Transverse colon (tissue), 4 donors: ENCODE data around the gene NOPCHAP1. TPM values are rescaled to one million over a fixed set of nuclear protein-coding genes. Genes with fewer than 3 reads are reported as not detected.

Experiments used
- DNase-seq: peaks from one replicate; pipeline ENCODE4 v3.0.0-alpha.2; 2019
- H3K27ac ChIP-seq, 4 donors: fragments of 200-600 bp; sonication (generic); 2 replicates each; pipeline ENCODE4 v1.5.1; 2016 to 2018; ENCODE audit warnings: inconsistent platforms in 4 of 4
- H3K27me3 ChIP-seq: fragments of 200-600 bp; sonication (generic); 2 replicates; pipeline ENCODE4 v1.5.1; 2017; ENCODE audit warnings: inconsistent platforms
- H3K36me3 ChIP-seq, 4 donors: fragments of 200-600 bp; sonication (generic); 2 replicates each; pipeline ENCODE4 v1.5.1; 2017 to 2019; ENCODE audit warnings: inconsistent platforms in 4 of 4
- H3K4me1 ChIP-seq, 4 donors: fragments of 200-600 bp; sonication (generic); 2 replicates each; pipeline ENCODE4 v1.5.1; 2017 to 2020; ENCODE audit warnings: inconsistent platforms in 4 of 4
- H3K4me3 ChIP-seq, 4 donors: fragments of 200-600 bp; sonication (generic); 1 replicate in 1 of 4; 2 replicates in 3 of 4; pipeline versions ENCODE4 v1.5.1 to v1.6.1; 2017 to 2019; ENCODE audit warnings: inconsistent platforms in 4 of 4
- H3K9me3 ChIP-seq, 2 donors: fragments of 200-600 bp; sonication (generic); 2 replicates each; pipeline ENCODE4 v1.5.1; 2017 to 2019; ENCODE audit warnings: inconsistent platforms in 2 of 2
- EP300 ChIP-seq: sonication (generic); formaldehyde crosslinking; IDR thresholded peaks from one replicate; pipeline ENCODE4 v1.6.1; 2017; ENCODE audit warnings: antibody characterized with exemption, low read depth
- POLR2A ChIP-seq: fragments of 450-650 bp; IDR thresholded peaks from one replicate; pipeline ENCODE4 v1.6.1; 2016; ENCODE audit warnings: antibody characterized with exemption, mild to moderate bottlenecking, moderate library complexity
- POLR2AphosphoS5 ChIP-seq, 3 donors: sonication (generic); formaldehyde crosslinking; IDR thresholded peaks; one replicate each; pipeline ENCODE4 v1.6.1; 2016; ENCODE audit warnings: antibody characterized with exemption in 3 of 3
- WGBS, 2 donors: methylation state at CpG; one replicate each; pipeline ENCODE4 v1.1.5; 2018; ENCODE audit warnings: low coverage in 1 of 2; 5-methylcytosine and 5-hydroxymethylcytosine counted together
- in situ Hi-C, 4 donors: fragments of 200-750 bp; cut with MboI; loops; one replicate each; pipeline versions ENCODE4 v1.15.0 to v1.15.1; 2017; ENCODE audit warnings: low sequenced_read_pairs in 3 of 4, low pct_ligation_motif_present in 1 of 4, low pct_unique_long_range_greater_than_20kb in 1 of 4
- intact Hi-C: fragments of 100-400 bp; cut with DNase I; formaldehyde crosslinking; loops from one replicate; pipeline ENCODE4 v1.15.1; 2023; ENCODE audit warnings: low total_unique reads
- total RNA-seq, 4 donors: library from RNA; depleted of rRNA; stranded (reverse); fragments of >200 nt; gene quantifications; one replicate each; pipeline ENCODE4 v1.1.0, GENCODE V29; 2016
- TF ChIP-seq, protein P1 (sequence below), 5 experiments: fragments of 200-600 bp in 3 of 5; fragments of 450-650 bp in 2 of 5; sonication (generic) in 3 of 5; IDR thresholded peaks; 1 replicate in 2 of 5; 2 replicates in 3 of 5; pipeline ENCODE4 v1.5.1; 2016 to 2017; ENCODE audit warnings: antibody characterized with exemption in 5 of 5, inconsistent platforms in 3 of 5, mild to moderate bottlenecking in 2 of 5, moderate library complexity in 1 of 5

Gene NOPCHAP1
- total RNA-seq, 4 donors from 2014 or later, result 0.37 to 5.7 (median 2.2) TPM

DNA sequence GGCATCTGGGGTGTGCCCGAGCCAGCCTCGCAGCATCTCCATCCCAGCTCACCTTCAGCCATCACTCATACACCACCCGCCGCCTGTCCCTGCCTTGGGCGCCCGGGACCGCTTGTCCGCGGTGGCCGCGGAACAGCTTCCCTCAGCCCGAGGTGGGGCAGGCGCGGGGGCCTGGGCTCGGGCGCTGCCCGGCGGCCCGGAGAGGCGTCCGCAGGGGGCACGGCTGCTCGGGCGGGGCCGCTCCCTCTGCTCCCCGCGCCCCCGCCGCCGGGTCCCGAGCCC, 28.5 kb upstream of the NOPCHAP1 start:
- DNase-seq, result peak; percentile 54
- in situ Hi-C loops, result no loop called here
- Histone ChIP-seq H3K36me3 (no peaks in the 10 kb centered on the region), H3K4me1 (peaks cover 10 to 49% (median 19%) of the 10 kb centered on the region in 4 donors), H3K27ac (peak overlapping the region; percentile 86 to 93 (median 90)), H3K4me3 (peak overlapping the region; percentile 82 to 92 (median 86)), H3K9me3 (no peaks in the 10 kb centered on the region), H3K27me3 (no peaks in the 10 kb centered on the region)
- TF ChIP-seq, protein P1, sequence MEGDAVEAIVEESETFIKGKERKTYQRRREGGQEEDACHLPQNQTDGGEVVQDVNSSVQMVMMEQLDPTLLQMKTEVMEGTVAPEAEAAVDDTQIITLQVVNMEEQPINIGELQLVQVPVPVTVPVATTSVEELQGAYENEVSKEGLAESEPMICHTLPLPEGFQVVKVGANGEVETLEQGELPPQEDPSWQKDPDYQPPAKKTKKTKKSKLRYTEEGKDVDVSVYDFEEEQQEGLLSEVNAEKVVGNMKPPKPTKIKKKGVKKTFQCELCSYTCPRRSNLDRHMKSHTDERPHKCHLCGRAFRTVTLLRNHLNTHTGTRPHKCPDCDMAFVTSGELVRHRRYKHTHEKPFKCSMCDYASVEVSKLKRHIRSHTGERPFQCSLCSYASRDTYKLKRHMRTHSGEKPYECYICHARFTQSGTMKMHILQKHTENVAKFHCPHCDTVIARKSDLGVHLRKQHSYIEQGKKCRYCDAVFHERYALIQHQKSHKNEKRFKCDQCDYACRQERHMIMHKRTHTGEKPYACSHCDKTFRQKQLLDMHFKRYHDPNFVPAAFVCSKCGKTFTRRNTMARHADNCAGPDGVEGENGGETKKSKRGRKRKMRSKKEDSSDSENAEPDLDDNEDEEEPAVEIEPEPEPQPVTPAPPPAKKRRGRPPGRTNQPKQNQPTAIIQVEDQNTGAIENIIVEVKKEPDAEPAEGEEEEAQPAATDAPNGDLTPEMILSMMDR (IDR thresholded peaks at IDR 0.05), result no peak
- TF ChIP-seq POLR2AphosphoS5 (IDR thresholded peaks at IDR 0.05), result no peak
- no peak for TF ChIP-seq POLR2A
- TF ChIP-seq EP300, result no peak
- intact Hi-C loops, result no loop called here
- WGBS, 2 donors, result 0% methylated on average over 23 of the region's 31 CpGs; no CpG with 5 or more reads in 1 of the 2 donors

DNA sequence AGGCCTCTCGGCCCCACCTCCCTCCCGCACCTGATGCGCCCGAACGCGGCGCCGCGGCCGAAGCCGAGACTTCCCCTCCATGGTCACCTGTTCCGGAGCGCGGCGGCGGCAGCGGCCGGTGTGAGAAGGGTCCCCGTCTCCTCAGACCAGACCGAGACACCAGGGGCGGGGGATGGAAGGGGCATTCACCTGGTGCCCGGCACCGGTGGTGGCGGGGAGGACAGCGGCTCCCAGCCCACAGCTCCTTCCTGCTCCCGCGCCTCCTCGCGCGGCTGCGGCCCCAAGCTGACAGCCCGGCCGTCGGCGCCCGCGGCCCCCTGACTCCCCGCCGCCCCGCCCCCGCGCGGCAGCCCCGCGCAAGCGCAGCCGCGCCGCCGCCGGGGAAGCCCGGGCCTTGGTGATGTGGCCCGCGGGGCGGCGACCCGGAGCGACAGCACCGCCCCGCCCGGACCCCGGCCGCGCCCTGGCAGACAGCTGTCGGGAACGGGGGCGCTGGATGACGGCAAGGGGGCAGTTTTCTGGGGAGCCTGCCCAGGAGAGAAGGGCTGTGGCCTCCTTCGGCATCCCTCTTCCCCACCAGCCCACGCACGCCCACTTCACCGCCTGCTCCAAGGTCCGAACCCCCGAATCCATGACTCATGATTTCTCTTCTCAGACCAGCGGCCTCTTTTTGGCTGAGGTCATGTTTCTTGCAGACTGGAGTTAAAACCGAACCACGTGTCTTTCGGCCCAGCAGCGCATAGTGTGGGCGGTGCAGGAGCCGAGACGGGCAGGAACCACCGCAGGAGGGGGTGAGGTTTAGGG, 27.9 kb upstream of the NOPCHAP1 start, which contains the start of gene SLC41A2:
Gene SLC41A2, minus strand, starts transcription at position 290 of the 804 bp plus-strand sequence. CDS start 29,763 bp downstream, outside the sequence.
- Histone ChIP-seq H3K4me3 (peak within 1 kb of the TSS; percentile 82 to 92 (median 86)), H3K4me1 (peaks cover 10 to 44% (median 19%) of the 10 kb centered on the region in 4 donors), H3K27me3 (no peaks in the 10 kb centered on the region), H3K36me3 (no peaks in the 10 kb centered on the region), H3K9me3 (no peaks in the 10 kb centered on the region), H3K27ac (peak within 1 kb of the TSS; percentile 86 to 93 (median 90))
- TF ChIP-seq POLR2A (peak; percentile 77), POLR2AphosphoS5 (IDR thresholded peaks at IDR 0.05) (peak; percentile 37 to 65 (median 40)), EP300 (no peak)
- TF ChIP-seq, protein P1 (IDR thresholded peaks at IDR 0.05), result peak in 4 of 5 experiments; percentile 10 to 18 (median 14)
- intact Hi-C loops, result no loop called here
- WGBS, 2 donors, result 0% methylated on average over 33 of the region's 83 CpGs; no CpG with 5 or more reads in 1 of the 2 donors
- in situ Hi-C loops, result no loop called here
- DNase-seq, result peak; percentile 88

DNA sequence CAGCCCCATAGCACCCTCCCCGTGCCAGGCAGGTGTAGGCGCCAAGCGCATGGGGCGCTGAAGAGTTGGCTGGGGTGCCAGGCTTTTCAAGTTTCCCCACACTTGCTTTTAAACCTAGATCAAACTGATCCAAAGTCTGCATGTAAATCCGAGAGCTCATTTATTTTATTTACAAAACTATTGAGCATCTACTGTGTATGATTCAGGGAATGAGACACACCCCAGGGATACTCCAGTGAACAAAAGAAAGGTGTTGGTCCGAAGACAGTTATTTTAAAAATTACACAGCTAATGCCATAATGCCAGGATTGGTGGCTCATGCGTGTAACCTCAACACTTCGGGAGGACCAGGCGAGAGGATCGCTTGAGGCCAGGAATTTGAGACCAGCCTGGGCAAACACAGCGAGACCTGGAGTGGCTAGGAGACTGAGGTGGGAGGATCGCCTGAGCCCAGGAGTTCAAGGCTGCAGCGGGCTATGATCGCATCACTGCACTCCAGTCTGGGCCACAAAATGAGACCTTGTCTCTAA, 27.2 kb upstream of the NOPCHAP1 start:
- Histone ChIP-seq H3K27ac (peak overlapping the region; percentile 86 to 93 (median 90)), H3K27me3 (no peaks in the 10 kb centered on the region), H3K4me3 (peak overlapping the region; percentile 75 to 87 (median 83)), H3K36me3 (no peaks in the 10 kb centered on the region), H3K9me3 (no peaks in the 10 kb centered on the region), H3K4me1 (peaks cover 10 to 41% (median 17%) of the 10 kb centered on the region in 4 donors)
- TF ChIP-seq, protein P1 (IDR thresholded peaks at IDR 0.05), result peak in 2 of 5 experiments; percentile 27 to 33
- TF ChIP-seq POLR2AphosphoS5 (IDR thresholded peaks at IDR 0.05) (peak in 1 of 3 donors; percentile 9), EP300 (no peak)
- intact Hi-C loops, result no loop called here
- WGBS, 2 donors, result 34 to 51% methylated on average over 6 to 14 of the region's 14 CpGs
- in situ Hi-C loops, result no loop called here
- no peak for DNase-seq

DNA sequence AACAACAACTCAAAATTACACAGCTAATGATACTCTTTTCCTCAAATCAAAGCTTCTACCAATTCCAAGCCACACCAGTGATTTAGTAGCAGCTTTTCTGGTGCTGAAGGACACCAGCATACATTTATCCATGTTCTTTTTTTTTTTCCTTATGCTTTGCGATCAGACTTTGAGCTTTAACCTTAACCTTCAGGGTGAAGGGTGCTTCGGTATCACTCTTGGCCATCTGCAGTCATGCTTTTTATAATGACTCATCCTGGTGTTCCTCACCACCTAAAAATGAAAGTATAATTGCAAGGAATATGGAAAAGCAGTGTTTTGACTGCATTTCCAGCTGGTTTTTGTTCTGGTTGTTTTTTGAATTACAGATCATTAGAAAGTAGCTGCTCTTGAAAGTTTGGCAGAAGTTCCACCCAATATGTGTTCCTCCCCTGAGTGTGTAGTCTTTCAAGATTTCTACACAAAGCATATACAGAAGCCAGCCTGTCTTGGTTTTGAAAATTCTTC, 26.7 kb upstream of the NOPCHAP1 start:
- WGBS, 2 donors, result 0 to 40% methylated on average over 2 of the region's 2 CpGs
- Histone ChIP-seq H3K9me3 (no peaks in the 10 kb centered on the region), H3K36me3 (no peaks in the 10 kb centered on the region), H3K4me3 (peak overlapping the region in 1 of 4 donors; percentile 84), H3K4me1 (peaks cover 10 to 35% (median 15%) of the 10 kb centered on the region in 4 donors), H3K27ac (peak overlapping the region; percentile 86 to 93 (median 90)), H3K27me3 (no peaks in the 10 kb centered on the region)
- in situ Hi-C loops (no loop called here), intact Hi-C loops (no loop called here)
- DNase-seq, result no peak
- TF ChIP-seq, protein P1 (IDR thresholded peaks at IDR 0.05), result no peak
- TF ChIP-seq POLR2A (no peak), EP300 (no peak), POLR2AphosphoS5 (IDR thresholded peaks at IDR 0.05) (no peak)
